OCI-LY7 (cell line): Measurements from ENCODE around the gene MIGA1.

ENCODE experiments used
- EZH2phosphoT487 ChIP-seq: fragments of 200-600 bp; sonication (generic); IDR thresholded peaks from 2 replicates; pipeline ENCODE4 v1.6.1; 2018; ENCODE audit warnings: low read depth, borderline replicate concordance, mild to moderate bottlenecking, mixed run types, antibody characterized with exemption, low read length, moderate library complexity, mixed read lengths
- TF ChIP-seq, protein P1 (sequence below): fragments of 200-600 bp; sonication (generic); conservative IDR thresholded peaks from 2 replicates; pipeline ENCODE4 v1.5.1; 2014; ENCODE audit warnings: mild to moderate bottlenecking, antibody characterized with exemption, low read length, moderate library complexity, mixed read lengths

- TF ChIP-seq, protein P1, sequence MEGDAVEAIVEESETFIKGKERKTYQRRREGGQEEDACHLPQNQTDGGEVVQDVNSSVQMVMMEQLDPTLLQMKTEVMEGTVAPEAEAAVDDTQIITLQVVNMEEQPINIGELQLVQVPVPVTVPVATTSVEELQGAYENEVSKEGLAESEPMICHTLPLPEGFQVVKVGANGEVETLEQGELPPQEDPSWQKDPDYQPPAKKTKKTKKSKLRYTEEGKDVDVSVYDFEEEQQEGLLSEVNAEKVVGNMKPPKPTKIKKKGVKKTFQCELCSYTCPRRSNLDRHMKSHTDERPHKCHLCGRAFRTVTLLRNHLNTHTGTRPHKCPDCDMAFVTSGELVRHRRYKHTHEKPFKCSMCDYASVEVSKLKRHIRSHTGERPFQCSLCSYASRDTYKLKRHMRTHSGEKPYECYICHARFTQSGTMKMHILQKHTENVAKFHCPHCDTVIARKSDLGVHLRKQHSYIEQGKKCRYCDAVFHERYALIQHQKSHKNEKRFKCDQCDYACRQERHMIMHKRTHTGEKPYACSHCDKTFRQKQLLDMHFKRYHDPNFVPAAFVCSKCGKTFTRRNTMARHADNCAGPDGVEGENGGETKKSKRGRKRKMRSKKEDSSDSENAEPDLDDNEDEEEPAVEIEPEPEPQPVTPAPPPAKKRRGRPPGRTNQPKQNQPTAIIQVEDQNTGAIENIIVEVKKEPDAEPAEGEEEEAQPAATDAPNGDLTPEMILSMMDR = no peak
- TF ChIP-seq EZH2phosphoT487 = no peak
Measured at GRCh38 chr1:77846966-77847365, 67.5 kb downstream of the MIGA1 start.
